ENCODE data around the gene MRPL10.

Gene MRPL10

GRCh38 chr17:47801176-47801765, 30.1 kb downstream of the MRPL10 start:
- Histone ChIP-seq H3K79me2 (ENCODE audit: insufficient read depth, low read length) (no peaks in the 10 kb centered on the region), H3K27ac (ENCODE audit: low read length) (no peak overlapping the region), H2AFZ (ENCODE audit: low read depth, low read length) (no peak overlapping the region), H3K9me3 (ENCODE audit: insufficient read depth, low read length, severe bottlenecking) (no peaks in the 10 kb centered on the region), H3K4me1 (ENCODE audit: insufficient read depth, low read length) (no peaks in the 10 kb centered on the region), H3K4me3 (ENCODE audit: low read depth in 1 of 2, low read length in 2 of 2) (no peak overlapping the region), H4K20me1 (ENCODE audit: insufficient read depth, low read length) (peaks cover 4% of the 10 kb centered on the region; the same call in 1 of the 2 replicates), H3K27me3 (ENCODE audit: insufficient read depth, low read length, poor library complexity) (no peaks in the 10 kb centered on the region), H3K9ac (ENCODE audit: low read depth, low read length) (no peak overlapping the region), H3K36me3 (ENCODE audit: insufficient read depth, low read length) (no peaks in the 10 kb centered on the region), H3K4me2 (ENCODE audit: insufficient read depth, low read length) (no peak overlapping the region)
- ATAC-seq (ENCODE audit: insufficient read depth, low read depth) (no peak), DNase-seq (no peak)
- TF ChIP-seq EZH2 (IDR thresholded peaks at IDR 0.05; ENCODE audit: borderline replicate concordance, low read depth, low read length, severe bottlenecking) (no peak), CTCF (IDR thresholded peaks at IDR 0.05; ENCODE audit: borderline replicate concordance, extremely low read depth, low read length, poor library complexity, severe bottlenecking) (no peak)

- no peak for ATAC-seq (ENCODE audit: insufficient read depth, low read depth)
Observed at GRCh38 chr17:47800686-47801085, 30.7 kb downstream of the MRPL10 start.

GRCh38 chr17:47797797-47798196, 33.5 kb downstream of the MRPL10 start:
- no peak overlapping the region for H3K27ac ChIP-seq (ENCODE audit: low read length)
- H3K4me1 ChIP-seq (ENCODE audit: insufficient read depth, low read length): no peaks in the 10 kb centered on the region
- H3K27me3 ChIP-seq (ENCODE audit: insufficient read depth, low read length, poor library complexity): peaks cover 10% of the 10 kb centered on the region
- TF ChIP-seq CTCF (IDR thresholded peaks at IDR 0.05; ENCODE audit: borderline replicate concordance, extremely low read depth, low read length, poor library complexity, severe bottlenecking): no peak
- no peak for TF ChIP-seq EZH2 (IDR thresholded peaks at IDR 0.05; ENCODE audit: borderline replicate concordance, low read depth, low read length, severe bottlenecking)
- H4K20me1 ChIP-seq (ENCODE audit: insufficient read depth, low read length): peaks cover 4% of the 10 kb centered on the region; the same call in 1 of the 2 replicates
- no peak overlapping the region for H3K9ac ChIP-seq (ENCODE audit: low read depth, low read length)
- peak; percentile 17 for DNase-seq
- no peaks in the 10 kb centered on the region for H3K9me3 ChIP-seq (ENCODE audit: insufficient read depth, low read length, severe bottlenecking)
- no peak overlapping the region for H3K4me3 ChIP-seq (ENCODE audit: low read depth in 1 of 2, low read length in 2 of 2)
- H3K4me2 ChIP-seq (ENCODE audit: insufficient read depth, low read length): no peak overlapping the region
- no peak overlapping the region for H2AFZ ChIP-seq (ENCODE audit: low read depth, low read length)
- no peaks in the 10 kb centered on the region for H3K36me3 ChIP-seq (ENCODE audit: insufficient read depth, low read length)
- H3K79me2 ChIP-seq (ENCODE audit: insufficient read depth, low read length): no peaks in the 10 kb centered on the region
- no peak for ATAC-seq (ENCODE audit: insufficient read depth, low read depth)

More at GRCh38 chr17:47800686-47801085, 30.7 kb downstream of the MRPL10 start:
- Histone ChIP-seq H3K4me1 (ENCODE audit: insufficient read depth, low read length) (no peaks in the 10 kb centered on the region), H3K9me3 (ENCODE audit: insufficient read depth, low read length, severe bottlenecking) (no peaks in the 10 kb centered on the region), H4K20me1 (ENCODE audit: insufficient read depth, low read length) (peaks cover 4% of the 10 kb centered on the region; the same call in 1 of the 2 replicates), H3K4me2 (ENCODE audit: insufficient read depth, low read length) (no peak overlapping the region), H3K79me2 (ENCODE audit: insufficient read depth, low read length) (no peaks in the 10 kb centered on the region), H3K9ac (ENCODE audit: low read depth, low read length) (no peak overlapping the region), H3K27ac (ENCODE audit: low read length) (no peak overlapping the region), H2AFZ (ENCODE audit: low read depth, low read length) (no peak overlapping the region), H3K36me3 (ENCODE audit: insufficient read depth, low read length) (no peaks in the 10 kb centered on the region), H3K4me3 (ENCODE audit: low read depth in 1 of 2, low read length in 2 of 2) (no peak overlapping the region), H3K27me3 (ENCODE audit: insufficient read depth, low read length, poor library complexity) (no peaks in the 10 kb centered on the region)
- no peak for TF ChIP-seq CTCF (IDR thresholded peaks at IDR 0.05; ENCODE audit: borderline replicate concordance, extremely low read depth, low read length, poor library complexity, severe bottlenecking)
- TF ChIP-seq EZH2 (IDR thresholded peaks at IDR 0.05; ENCODE audit: borderline replicate concordance, low read depth, low read length, severe bottlenecking): no peak
- no peak for DNase-seq

Data from DND-41 (cell line).